SK-N-SH treated with all-trans-retinoic acid at 6 μM for 48 hours (cell line): ENCODE results near the gene AFG1L.

Experiments used
- ARNTL ChIP-seq: fragments of 450-650 bp; formaldehyde crosslinking; IDR thresholded peaks from 2 replicates; pipeline ENCODE4 v1.5.0; 2020; ENCODE audit warnings: low read depth, mild to moderate bottlenecking, moderate library complexity, borderline replicate concordance
- BACH2 ChIP-seq: fragments of 250-450 bp; sonication (Bioruptor Pico); IDR thresholded peaks from 2 replicates; pipeline ENCODE4 v1.9.0; 2021; ENCODE audit warnings: mild to moderate bottlenecking, borderline replicate concordance
- CREB5 ChIP-seq: fragments of 250-450 bp; sonication (Bioruptor Pico); IDR thresholded peaks from 2 replicates; pipeline ENCODE4 v1.5.1; 2020; ENCODE audit warnings: low read depth, mild to moderate bottlenecking, moderate library complexity
- ESRRG ChIP-seq: fragments of 250-450 bp; sonication (Bioruptor Pico); IDR thresholded peaks from 2 replicates; pipeline ENCODE4 v1.6.1; 2021; ENCODE audit warnings: mild to moderate bottlenecking
- GLIS3 ChIP-seq: fragments of 250-450 bp; sonication (Bioruptor Pico); IDR thresholded peaks from 2 replicates; pipeline ENCODE4 v1.5.0; 2020; ENCODE audit warnings: mild to moderate bottlenecking, moderate library complexity
- PATZ1 ChIP-seq: fragments of 250-450 bp; sonication (Bioruptor Pico); IDR thresholded peaks from 2 replicates; pipeline ENCODE4 v1.8.0; 2020; ENCODE audit warnings: mild to moderate bottlenecking, moderate library complexity, borderline replicate concordance
- TOX ChIP-seq: fragments of 250-450 bp; sonication (Bioruptor Pico); IDR thresholded peaks from 2 replicates; pipeline ENCODE4 v1.8.0; 2021; ENCODE audit warnings: mild to moderate bottlenecking, moderate library complexity, borderline replicate concordance
- ZC3H10 ChIP-seq: fragments of 250-450 bp; sonication (Bioruptor Pico); IDR thresholded peaks from 2 replicates; pipeline ENCODE4 v1.5.1; 2021; ENCODE audit warnings: mild to moderate bottlenecking, moderate library complexity
- ZFP3 ChIP-seq: fragments of 250-450 bp; sonication (Bioruptor Pico); IDR thresholded peaks from 2 replicates; pipeline ENCODE4 v1.5.0; 2020; ENCODE audit warnings: mild to moderate bottlenecking, moderate library complexity
- ZFP30 ChIP-seq: fragments of 450-650 bp; formaldehyde crosslinking; IDR thresholded peaks from 2 replicates; pipeline ENCODE4 v1.5.0; 2022; ENCODE audit warnings: mild to moderate bottlenecking, moderate library complexity
- ZNF565 ChIP-seq: fragments of 450-650 bp; formaldehyde crosslinking; conservative IDR thresholded peaks from 2 replicates; pipeline ENCODE4 v1.5.0; 2020; ENCODE audit warnings: low read depth, mild to moderate bottlenecking, moderate library complexity

- TF ChIP-seq PATZ1 (no peak), ARNTL (CRISPR knock-in tag) (no peak), GLIS3 (CRISPR knock-in tag) (no peak), ESRRG (CRISPR knock-in tag) (no peak), CREB5 (CRISPR knock-in tag) (no peak), TOX (CRISPR knock-in tag) (no peak), ZFP30 (no peak), BACH2 (CRISPR knock-in tag) (no peak), ZC3H10 (CRISPR knock-in tag) (no peak), ZFP3 (CRISPR knock-in tag) (no peak), ZNF565 (CRISPR knock-in tag) (no peak)
These were observed 140.5 kb downstream of the AFG1L start for GRCh38 chr6:108435391-108435790.
